GM23338 (cell line): ENCODE results near the gene OR51E1. TPM values are rescaled to one million over a fixed set of nuclear protein-coding genes. Genes with fewer than 3 reads are reported as not detected.

Source experiments
- ATAC-seq: fragments of 200-7000 bp; cut with Tn5 transposase; 3 replicates; pipeline ENCODE4 v1.9.1; 2020
- DNase-seq: peaks from one replicate; pipeline ENCODE4 v3.0.0-alpha.2; 2015; ENCODE audit warnings: low spot score
- H2AFZ ChIP-seq: fragments of 200-600 bp; sonication (generic); 2 replicates; pipeline ENCODE4 v1.8.0; 2016; ENCODE audit warnings: antibody characterized with exemption, mild to moderate bottlenecking, moderate library complexity
- H3F3A ChIP-seq: fragments of 200-600 bp; sonication (generic); replicated peaks from 2 replicates; pipeline ENCODE4 v1.8.0; 2017; ENCODE audit warnings: antibody characterized with exemption, mixed run types, low read depth
- H3K27ac ChIP-seq: fragments of 200-600 bp; sonication (generic); 2 replicates; pipeline ENCODE4 v1.6.1; 2016; ENCODE audit warnings: low read depth
- H3K27me3 ChIP-seq: fragments of 200-600 bp; sonication (generic); 2 replicates; pipeline ENCODE4 v1.8.0; 2016; ENCODE audit warnings: mild to moderate bottlenecking, mixed run types, moderate library complexity; ENCODE audit not compliant: insufficient read depth
- H3K36me3 ChIP-seq: fragments of 200-600 bp; sonication (generic); 2 replicates; pipeline ENCODE4 v1.8.0; 2016; ENCODE audit warnings: mild to moderate bottlenecking; ENCODE audit not compliant: insufficient read depth
- H3K4me1 ChIP-seq: fragments of 200-600 bp; sonication (generic); 2 replicates; pipeline ENCODE4 v1.8.0; 2016; ENCODE audit warnings: mild to moderate bottlenecking, moderate library complexity; ENCODE audit not compliant: insufficient read depth
- H3K4me2 ChIP-seq: fragments of 200-600 bp; sonication (generic); 2 replicates; pipeline ENCODE4 v1.7.1; 2017; ENCODE audit warnings: mixed run types
- H3K4me3 ChIP-seq: fragments of 200-600 bp; sonication (generic); 2 replicates; pipeline ENCODE4 v1.6.1; 2016; ENCODE audit warnings: mixed run types
- H3K79me2 ChIP-seq: fragments of 200-600 bp; sonication (generic); replicated peaks from 2 replicates; pipeline ENCODE4 v1.8.0; 2017; ENCODE audit warnings: mild to moderate bottlenecking; ENCODE audit not compliant: insufficient read depth
- H3K9me2 ChIP-seq: fragments of 200-600 bp; sonication (generic); 2 replicates; pipeline ENCODE4 v1.8.0; 2017; ENCODE audit not compliant: insufficient read depth
- H4K20me1 ChIP-seq: fragments of 200-600 bp; sonication (generic); replicated peaks from 2 replicates; pipeline ENCODE4 v1.8.0; 2017; ENCODE audit warnings: mild to moderate bottlenecking; ENCODE audit not compliant: insufficient read depth
- H3K27ac Mint-ChIP-seq: 2 replicates; pipeline ENCODE4 v1.8.0; 2020; ENCODE audit warnings: inconsistent platforms, mild to moderate bottlenecking, moderate library complexity, mixed read lengths
- H3K27me3 Mint-ChIP-seq: 3 replicates; pipeline ENCODE4 v1.8.0; 2022; ENCODE audit warnings: low read depth, mild to moderate bottlenecking, moderate library complexity, mixed read lengths, inconsistent platforms; ENCODE audit not compliant: insufficient read depth, poor library complexity
- H3K36me3 Mint-ChIP-seq: 3 replicates; pipeline ENCODE4 v1.8.0; 2021; ENCODE audit warnings: low read depth, mild to moderate bottlenecking, inconsistent platforms, moderate library complexity, mixed read lengths
- H3K4me1 Mint-ChIP-seq: 3 replicates; pipeline ENCODE4 v1.8.0; 2020; ENCODE audit warnings: mild to moderate bottlenecking, inconsistent platforms, mixed read lengths
- H3K4me3 Mint-ChIP-seq: 3 replicates; pipeline ENCODE4 v1.8.0; 2021; ENCODE audit warnings: moderate library complexity, mild to moderate bottlenecking, inconsistent platforms, mixed read lengths
- H3K9me3 Mint-ChIP-seq: 3 replicates; pipeline ENCODE4 v1.8.0; 2020; ENCODE audit warnings: moderate library complexity, mild to moderate bottlenecking, inconsistent platforms, mixed read lengths
- EZH2 ChIP-seq: fragments of 200-600 bp; sonication (generic); IDR thresholded peaks from one replicate; pipeline ENCODE4 v1.8.0; 2017; ENCODE audit warnings: antibody characterized with exemption, mild to moderate bottlenecking, low read depth; ENCODE audit not compliant: unreplicated experiment
- EZH2phosphoT487 ChIP-seq: fragments of 200-600 bp; sonication (generic); IDR thresholded peaks from one replicate; pipeline ENCODE4 v1.8.1; 2018; ENCODE audit warnings: antibody characterized with exemption; ENCODE audit not compliant: unreplicated experiment
- JUNB ChIP-seq: IDR thresholded peaks from one replicate; pipeline ENCODE4 v1.6.1; 2016; ENCODE audit warnings: antibody characterized with exemption; ENCODE audit not compliant: unreplicated experiment
- POLR2AphosphoS5 ChIP-seq: IDR thresholded peaks from 2 replicates; pipeline ENCODE4 v1.6.1; 2016; ENCODE audit warnings: antibody characterized with exemption, low read depth
- polyA plus RNA-seq: library from polyadenylated mRNA; unstranded; fragments of >200 nt; fragmentation: Nextera tagmentation; extraction: Ambion mirVana; gene quantifications from 2 replicates; pipeline ENCODE4 v1.2.1, GENCODE V29; 2016
- total RNA-seq: library from RNA; depleted of rRNA; stranded (reverse); fragments of >200 nt; shearing (Covaris generic); gene quantifications from 2 replicates; pipeline ENCODE4 v1.2.3, GENCODE V29; 2014
- TF ChIP-seq, protein P1 (sequence below): fragments of 250-450 bp; sonication (Bioruptor Pico); IDR thresholded peaks from 2 replicates; pipeline ENCODE4 v1.5.0; 2020; ENCODE audit warnings: mild to moderate bottlenecking, moderate library complexity
- TF ChIP-seq, protein P2 (sequence below), 2 experiments: fragments of 200-600 bp in 1 of 2; sonication (generic) in 1 of 2; conservative IDR thresholded peaks; 2 replicates each; pipeline versions ENCODE4 v1.5.1 to v1.6.1; 2016 to 2017; ENCODE audit warnings: antibody characterized with exemption in 2 of 2, low read depth in 2 of 2, mild to moderate bottlenecking in 2 of 2, moderate library complexity in 1 of 2

The OR51E1 gene
- total and polyA plus RNA-seq, 2 experiments from 2014 or later: not detected

GRCh38 chr11:4671741-4672140 lies 28.0 kb downstream of the OR51E1 start (continued):
- TF ChIP-seq, protein P1, sequence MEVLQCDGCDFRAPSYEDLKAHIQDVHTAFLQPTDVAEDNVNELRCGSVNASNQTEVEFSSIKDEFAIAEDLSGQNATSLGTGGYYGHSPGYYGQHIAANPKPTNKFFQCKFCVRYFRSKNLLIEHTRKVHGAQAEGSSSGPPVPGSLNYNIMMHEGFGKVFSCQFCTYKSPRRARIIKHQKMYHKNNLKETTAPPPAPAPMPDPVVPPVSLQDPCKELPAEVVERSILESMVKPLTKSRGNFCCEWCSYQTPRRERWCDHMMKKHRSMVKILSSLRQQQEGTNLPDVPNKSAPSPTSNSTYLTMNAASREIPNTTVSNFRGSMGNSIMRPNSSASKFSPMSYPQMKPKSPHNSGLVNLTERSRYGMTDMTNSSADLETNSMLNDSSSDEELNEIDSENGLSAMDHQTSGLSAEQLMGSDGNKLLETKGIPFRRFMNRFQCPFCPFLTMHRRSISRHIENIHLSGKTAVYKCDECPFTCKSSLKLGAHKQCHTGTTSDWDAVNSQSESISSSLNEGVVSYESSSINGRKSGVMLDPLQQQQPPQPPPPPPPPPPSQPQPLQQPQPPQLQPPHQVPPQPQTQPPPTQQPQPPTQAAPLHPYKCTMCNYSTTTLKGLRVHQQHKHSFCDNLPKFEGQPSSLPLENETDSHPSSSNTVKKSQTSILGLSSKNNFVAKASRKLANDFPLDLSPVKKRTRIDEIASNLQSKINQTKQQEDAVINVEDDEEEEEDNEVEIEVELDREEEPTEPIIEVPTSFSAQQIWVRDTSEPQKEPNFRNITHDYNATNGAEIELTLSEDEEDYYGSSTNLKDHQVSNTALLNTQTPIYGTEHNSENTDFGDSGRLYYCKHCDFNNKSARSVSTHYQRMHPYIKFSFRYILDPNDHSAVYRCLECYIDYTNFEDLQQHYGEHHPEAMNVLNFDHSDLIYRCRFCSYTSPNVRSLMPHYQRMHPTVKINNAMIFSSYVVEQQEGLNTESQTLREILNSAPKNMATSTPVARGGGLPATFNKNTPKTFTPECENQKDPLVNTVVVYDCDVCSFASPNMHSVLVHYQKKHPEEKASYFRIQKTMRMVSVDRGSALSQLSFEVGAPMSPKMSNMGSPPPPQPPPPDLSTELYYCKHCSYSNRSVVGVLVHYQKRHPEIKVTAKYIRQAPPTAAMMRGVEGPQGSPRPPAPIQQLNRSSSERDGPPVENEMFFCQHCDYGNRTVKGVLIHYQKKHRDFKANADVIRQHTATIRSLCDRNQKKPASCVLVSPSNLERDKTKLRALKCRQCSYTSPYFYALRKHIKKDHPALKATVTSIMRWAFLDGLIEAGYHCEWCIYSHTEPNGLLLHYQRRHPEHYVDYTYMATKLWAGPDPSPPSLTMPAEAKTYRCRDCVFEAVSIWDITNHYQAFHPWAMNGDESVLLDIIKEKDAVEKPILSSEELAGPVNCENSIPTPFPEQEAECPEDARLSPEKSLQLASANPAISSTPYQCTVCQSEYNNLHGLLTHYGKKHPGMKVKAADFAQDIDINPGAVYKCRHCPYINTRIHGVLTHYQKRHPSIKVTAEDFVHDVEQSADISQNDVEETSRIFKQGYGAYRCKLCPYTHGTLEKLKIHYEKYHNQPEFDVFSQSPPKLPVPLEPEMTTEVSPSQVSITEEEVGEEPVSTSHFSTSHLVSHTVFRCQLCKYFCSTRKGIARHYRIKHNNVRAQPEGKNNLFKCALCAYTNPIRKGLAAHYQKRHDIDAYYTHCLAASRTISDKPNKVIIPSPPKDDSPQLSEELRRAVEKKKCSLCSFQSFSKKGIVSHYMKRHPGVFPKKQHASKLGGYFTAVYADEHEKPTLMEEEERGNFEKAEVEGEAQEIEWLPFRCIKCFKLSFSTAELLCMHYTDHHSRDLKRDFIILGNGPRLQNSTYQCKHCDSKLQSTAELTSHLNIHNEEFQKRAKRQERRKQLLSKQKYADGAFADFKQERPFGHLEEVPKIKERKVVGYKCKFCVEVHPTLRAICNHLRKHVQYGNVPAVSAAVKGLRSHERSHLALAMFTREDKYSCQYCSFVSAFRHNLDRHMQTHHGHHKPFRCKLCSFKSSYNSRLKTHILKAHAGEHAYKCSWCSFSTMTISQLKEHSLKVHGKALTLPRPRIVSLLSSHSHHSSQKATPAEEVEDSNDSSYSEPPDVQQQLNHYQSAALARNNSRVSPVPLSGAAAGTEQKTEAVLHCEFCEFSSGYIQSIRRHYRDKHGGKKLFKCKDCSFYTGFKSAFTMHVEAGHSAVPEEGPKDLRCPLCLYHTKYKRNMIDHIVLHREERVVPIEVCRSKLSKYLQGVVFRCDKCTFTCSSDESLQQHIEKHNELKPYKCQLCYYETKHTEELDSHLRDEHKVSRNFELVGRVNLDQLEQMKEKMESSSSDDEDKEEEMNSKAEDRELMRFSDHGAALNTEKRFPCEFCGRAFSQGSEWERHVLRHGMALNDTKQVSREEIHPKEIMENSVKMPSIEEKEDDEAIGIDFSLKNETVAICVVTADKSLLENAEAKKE (CRISPR knock-in tag): no peak
- TF ChIP-seq EZH2phosphoT487 (no peak), JUNB (no peak), EZH2 (no peak)
- TF ChIP-seq, protein P2, sequence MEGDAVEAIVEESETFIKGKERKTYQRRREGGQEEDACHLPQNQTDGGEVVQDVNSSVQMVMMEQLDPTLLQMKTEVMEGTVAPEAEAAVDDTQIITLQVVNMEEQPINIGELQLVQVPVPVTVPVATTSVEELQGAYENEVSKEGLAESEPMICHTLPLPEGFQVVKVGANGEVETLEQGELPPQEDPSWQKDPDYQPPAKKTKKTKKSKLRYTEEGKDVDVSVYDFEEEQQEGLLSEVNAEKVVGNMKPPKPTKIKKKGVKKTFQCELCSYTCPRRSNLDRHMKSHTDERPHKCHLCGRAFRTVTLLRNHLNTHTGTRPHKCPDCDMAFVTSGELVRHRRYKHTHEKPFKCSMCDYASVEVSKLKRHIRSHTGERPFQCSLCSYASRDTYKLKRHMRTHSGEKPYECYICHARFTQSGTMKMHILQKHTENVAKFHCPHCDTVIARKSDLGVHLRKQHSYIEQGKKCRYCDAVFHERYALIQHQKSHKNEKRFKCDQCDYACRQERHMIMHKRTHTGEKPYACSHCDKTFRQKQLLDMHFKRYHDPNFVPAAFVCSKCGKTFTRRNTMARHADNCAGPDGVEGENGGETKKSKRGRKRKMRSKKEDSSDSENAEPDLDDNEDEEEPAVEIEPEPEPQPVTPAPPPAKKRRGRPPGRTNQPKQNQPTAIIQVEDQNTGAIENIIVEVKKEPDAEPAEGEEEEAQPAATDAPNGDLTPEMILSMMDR (conservative IDR thresholded peaks at IDR 0.05; ENCODE audit: low read depth in 2 of 2): no peak

DNA sequence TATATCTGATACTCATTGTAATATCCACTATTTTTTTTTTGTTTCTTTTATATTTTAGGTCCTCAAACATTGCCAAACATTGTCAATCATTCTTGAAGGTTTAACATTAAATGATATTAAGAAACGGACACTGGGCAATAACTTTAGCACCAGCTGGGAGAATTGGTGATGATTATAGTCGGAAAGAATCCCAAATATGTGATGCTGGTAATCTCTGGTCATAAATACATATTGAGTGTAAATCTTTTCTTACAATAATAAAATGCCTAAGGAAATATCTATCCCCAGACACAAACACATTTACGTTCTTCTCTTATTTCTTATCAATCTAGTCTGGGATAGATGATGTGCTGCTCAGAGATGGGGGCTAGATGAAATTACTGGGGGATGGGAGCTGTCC lies 28.7 kb downstream of the OR51E1 start:
- no peaks in the 10 kb centered on the region for H3K36me3 Mint-ChIP-seq
- no peak overlapping the region for H3K27ac Mint-ChIP-seq
- no peak overlapping the region for H3K4me3 ChIP-seq
- H3K4me1 Mint-ChIP-seq: no peaks in the 10 kb centered on the region
- no peaks in the 10 kb centered on the region for H3K79me2 ChIP-seq
- ATAC-seq (no peak), DNase-seq (no peak)
- no peaks in the 10 kb centered on the region for H3K9me3 Mint-ChIP-seq
- H3K36me3 ChIP-seq: no peaks in the 10 kb centered on the region
- H3F3A ChIP-seq: no peaks in the 10 kb centered on the region
- peaks cover 3% of the 10 kb centered on the region for H3K27me3 Mint-ChIP-seq
- no peak overlapping the region for H3K4me2 ChIP-seq
- no peak overlapping the region for H3K4me3 Mint-ChIP-seq
- H3K4me1 ChIP-seq: no peaks in the 10 kb centered on the region
- H3K27me3 ChIP-seq: no peaks in the 10 kb centered on the region
- H2AFZ ChIP-seq: no peak overlapping the region
- no peaks in the 10 kb centered on the region for H4K20me1 ChIP-seq
- H3K27ac ChIP-seq: no peak overlapping the region
- no peaks in the 10 kb centered on the region for H3K9me2 ChIP-seq
- TF ChIP-seq, protein P1 (CRISPR knock-in tag): no peak
- TF ChIP-seq POLR2AphosphoS5 (no peak), EZH2 (no peak)
